NCI-H1694 treated with DMSO at 0.1 percent for 48 hours (cell line): ENCODE data around the gene TUFM.
"Not testable (repeated sequence)": the region's sequence is repeated elsewhere in the genome, so short reads cannot be mapped to it uniquely, and the experiment has no call there.

Experiments
- DNase-seq: peaks from one replicate; lab custom pipeline; 2025; lab: John Stamatoyannopoulos, UW

TUFM gene

DNA sequence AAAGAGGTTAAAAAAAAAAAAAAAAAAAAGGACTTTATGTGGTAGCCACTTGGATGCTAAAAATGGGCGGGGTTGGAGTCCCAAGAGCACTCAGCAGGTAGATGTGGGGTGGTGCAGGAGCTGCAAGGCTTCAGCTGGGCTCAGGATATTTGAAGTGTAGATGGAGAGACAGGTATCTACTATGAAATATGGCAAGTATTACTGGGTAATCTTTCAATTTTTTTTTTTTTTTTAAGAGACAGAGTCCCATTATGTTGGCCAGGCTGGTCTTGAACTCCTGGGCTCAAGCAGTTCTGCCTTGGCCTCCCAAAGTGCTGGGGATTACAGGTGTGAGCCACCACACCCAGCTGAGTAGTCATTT lies 7.6 kb downstream of the TUFM start:
- DNase-seq: no peak

DNA sequence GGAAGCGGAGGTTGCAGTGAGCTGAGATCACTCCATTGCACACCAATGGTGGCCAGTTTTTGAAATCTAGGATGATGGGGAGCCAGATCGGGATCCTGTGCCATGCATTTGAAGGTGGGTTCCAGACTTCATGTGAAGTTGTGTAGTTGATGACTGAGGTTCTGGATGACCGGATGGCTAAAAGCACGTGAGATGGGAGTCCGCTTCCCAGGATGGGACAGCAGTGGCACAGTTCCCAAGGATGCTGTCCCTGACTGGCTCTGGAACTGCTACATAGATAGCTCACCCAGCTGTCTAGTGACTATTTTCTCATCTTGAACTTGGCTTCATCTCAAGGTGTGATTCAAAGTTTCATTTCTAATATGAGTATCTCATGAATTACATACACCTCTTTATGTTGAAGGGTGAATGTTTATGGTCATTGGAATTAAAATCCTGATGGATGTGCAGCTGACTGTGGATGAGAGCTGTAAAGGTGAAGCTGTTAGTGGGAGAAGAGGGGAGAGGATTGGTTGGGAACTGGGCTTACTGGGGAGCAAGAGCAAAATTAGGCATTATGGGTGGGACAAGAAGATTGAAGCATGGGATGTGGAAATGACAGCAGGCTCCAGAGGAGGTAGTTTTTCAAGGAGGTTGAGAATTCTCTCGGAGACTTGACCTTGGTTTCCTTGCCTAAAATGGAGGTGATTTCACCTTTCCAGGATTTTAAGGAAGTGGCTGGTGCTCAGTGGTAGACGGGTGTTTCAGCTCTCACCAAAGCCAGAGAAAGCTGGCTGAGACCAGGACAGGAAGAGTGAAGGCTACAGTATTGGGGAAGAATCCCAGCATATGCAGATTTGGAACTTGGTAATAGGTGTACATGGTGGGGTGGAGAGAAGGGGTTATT lies 8.2 kb downstream of the TUFM start:
- DNase-seq: no peak

- no peak for DNase-seq
Observed at GRCh38 chr16:28836761-28837064, 9.4 kb downstream of the TUFM start.

GRCh38 chr16:28835864-28836760 lies 10.0 kb downstream of the TUFM start:
- no peak for DNase-seq

DNA sequence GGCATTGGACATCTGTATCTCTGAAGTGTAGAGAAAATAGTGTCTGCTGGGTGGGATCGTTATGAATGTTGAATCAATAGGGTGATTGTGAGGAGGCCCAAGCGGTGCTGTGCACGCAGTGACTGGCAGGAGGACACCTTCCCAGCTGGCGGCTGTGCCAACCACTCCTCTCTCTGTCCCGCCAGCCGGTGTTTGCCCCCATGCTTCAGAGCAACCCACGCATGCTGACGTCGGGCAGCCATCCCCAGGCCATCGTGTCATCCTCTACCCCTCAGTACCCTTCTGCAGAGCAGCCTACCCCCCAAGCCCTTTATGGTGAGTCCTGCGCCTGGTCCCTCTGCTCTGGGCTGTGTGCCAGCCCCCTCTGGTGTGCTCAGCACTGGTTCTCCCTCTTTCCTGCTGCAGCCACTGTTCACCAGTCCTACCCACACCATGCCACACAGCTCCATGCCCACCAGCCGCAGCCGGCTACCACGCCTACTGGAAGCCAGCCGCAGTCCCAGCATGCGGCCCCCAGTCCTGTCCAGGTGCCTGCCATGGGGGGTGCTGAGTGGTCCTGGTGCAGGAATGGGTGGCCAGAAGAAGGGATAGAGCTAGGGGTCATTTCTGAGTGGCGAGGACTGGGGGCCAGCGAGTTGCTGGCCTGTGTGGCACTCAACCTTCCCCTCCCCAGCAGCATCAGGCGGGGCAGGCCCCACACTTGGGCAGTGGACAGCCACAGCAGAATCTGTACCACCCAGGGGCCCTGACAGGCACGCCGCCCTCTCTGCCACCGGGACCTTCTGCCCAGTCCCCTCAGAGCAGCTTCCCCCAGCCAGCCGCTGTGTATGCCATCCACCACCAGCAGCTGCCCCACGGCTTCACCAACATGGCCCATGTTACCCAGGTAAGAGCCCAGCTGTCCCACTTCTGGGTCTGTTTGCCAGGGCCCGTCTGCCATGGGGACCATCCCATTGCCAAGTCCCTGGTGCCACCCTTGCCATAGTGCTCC lies 11.0 kb downstream of the TUFM start:
- DNase-seq: no peak

GRCh38 chr16:28834349-28834748 lies 11.8 kb downstream of the TUFM start:
- DNase-seq: no peak

GRCh38 chr16:28830531-28830930 lies 15.6 kb downstream of the TUFM start:
- no peak for DNase-seq

- no peak for DNase-seq
Observed at GRCh38 chr16:28829747-28830146, 16.4 kb downstream of the TUFM start.

- no peak for DNase-seq
Observed at GRCh38 chr16:28826141-28826540, 20.0 kb downstream of the TUFM start.

- no peak for DNase-seq
Observed at GRCh38 chr16:28824717-28824973, 21.5 kb downstream of the TUFM start.

DNA sequence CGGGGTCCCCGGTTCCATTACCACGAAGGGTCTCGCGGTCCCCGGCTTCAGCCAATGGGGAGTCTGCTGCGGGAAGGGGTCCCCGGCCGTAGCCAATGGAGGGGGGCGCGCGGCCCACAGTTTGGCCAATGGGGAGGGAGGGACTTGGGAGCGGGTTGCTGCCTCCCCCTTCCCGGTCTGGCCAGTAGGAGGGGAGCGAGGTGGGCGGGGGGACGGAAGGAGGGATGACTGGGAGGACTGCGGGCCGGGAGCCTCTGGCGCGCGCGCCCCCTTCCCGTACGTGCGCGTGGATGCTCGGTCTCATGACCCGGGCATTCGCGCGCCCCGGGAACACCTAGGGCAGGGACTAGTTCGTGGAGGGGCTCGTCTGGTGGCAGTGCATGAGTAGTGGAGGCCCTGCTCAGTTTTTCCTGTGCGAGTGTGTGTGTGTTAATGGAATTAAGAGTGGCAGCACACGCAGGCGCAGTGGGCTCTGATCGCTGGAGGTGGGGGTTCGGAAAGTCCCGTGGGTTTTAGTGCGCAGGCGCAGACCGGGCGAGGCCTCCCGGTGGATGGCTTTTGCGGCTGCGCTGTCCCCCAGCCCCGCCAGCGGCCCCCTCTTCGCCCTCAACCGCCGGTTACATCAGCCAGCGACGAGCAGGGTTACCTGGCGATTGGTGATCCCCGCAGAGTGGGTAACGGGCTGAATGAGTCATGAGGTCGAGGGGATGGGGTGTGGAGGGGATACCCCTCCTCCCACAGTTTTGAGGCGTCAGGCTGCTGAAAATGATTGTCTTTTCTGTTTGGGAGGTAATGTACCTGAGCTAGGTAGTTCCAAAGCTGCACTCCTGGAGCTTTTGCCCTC lies 22.1 kb downstream of the TUFM start:
- peak; percentile 88 for DNase-seq

- DNase-seq: no peak
Observed at GRCh38 chr16:28823291-28823872, 22.8 kb downstream of the TUFM start.

GRCh38 chr16:28822520-28823290 lies 23.4 kb downstream of the TUFM start, which contains the start of gene ATXN2L:
ATXN2L (plus strand) TSS chr16:28822999; CDS start chr16:28823260, 261 bp downstream.
- DNase-seq: peak; percentile 83

GRCh38 chr16:28821874-28822519 lies 24.2 kb downstream of the TUFM start:
- no peak for DNase-seq

GRCh38 chr16:28820546-28820945 lies 25.6 kb downstream of the TUFM start:
- not testable (repeated sequence) for DNase-seq

GRCh38 chr16:28820016-28820415 lies 26.1 kb downstream of the TUFM start:
- no peak for DNase-seq

GRCh38 chr16:28807445-28808120 lies 38.6 kb downstream of the TUFM start:
- DNase-seq: not testable (repeated sequence)

DNA sequence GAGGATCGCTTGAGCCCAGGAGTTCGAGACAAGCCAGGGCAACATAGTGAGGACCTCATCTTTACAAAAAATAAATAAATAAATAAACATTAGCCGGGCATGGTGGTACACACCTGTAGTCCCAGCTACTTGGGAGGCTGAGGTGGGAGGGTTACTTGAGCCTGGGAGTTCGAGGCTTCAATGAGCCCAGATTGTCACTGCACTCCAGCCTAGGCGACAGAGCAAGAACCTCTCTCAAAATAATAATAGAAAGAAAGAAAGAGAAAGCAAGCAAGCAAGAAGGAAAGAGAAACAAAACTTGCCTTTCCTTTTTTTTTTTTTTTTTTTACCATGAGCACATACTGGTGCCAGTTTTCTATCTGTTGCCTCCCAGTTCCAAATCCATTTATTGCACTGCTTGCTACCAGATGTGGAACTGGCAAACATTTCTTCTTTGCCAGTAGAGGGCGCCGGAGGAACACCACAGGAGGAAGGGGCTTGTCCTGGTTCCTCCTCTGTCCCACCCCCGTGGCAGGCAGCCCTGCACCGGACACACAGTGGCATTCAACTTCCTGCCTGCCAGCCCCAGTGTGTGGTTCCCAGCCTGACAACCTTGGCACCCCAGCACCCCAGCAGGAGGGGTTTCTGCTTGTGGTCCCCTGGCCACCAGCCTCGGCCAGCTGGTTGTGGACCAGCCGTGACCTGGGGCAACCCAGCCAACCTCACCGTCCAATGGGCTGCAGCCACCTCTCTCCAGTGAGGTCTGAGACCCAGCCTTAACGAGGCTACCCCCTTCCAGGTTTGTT lies 43.7 kb downstream of the TUFM start:
- peak; percentile 29 for DNase-seq
